ENCODE data around the gene IER3IP1. TPM values are rescaled to one million over a fixed set of nuclear protein-coding genes. Genes with fewer than 3 reads are reported as not detected.

The IER3IP1 gene
- total RNA-seq, 1 donor from 2014 or later: 14.8 TPM

- Mint-ChIP-seq H3K36me3 (ENCODE audit: unreplicated experiment) (no peaks in the 10 kb centered on the region), H3K4me1 (ENCODE audit: unreplicated experiment) (peaks cover 2% of the 10 kb centered on the region), H3K9me3 (ENCODE audit: unreplicated experiment) (no peaks in the 10 kb centered on the region), H3K27ac (ENCODE audit: unreplicated experiment) (no peak overlapping the region), H3K4me3 (ENCODE audit: unreplicated experiment) (no peak overlapping the region), H3K27me3 (ENCODE audit: unreplicated experiment) (peaks cover 11% of the 10 kb centered on the region)
- DNase-seq (ENCODE audit: extremely low spot score, unreplicated experiment): no peak
- no peak for TF ChIP-seq CTCF (IDR thresholded peaks at IDR 0.05)
Measured at GRCh38 chr18:47174545-47175116, 1.5 kb downstream of the IER3IP1 start.

GRCh38 chr18:47172476-47172875 lies 3.7 kb downstream of the IER3IP1 start:
- Mint-ChIP-seq H3K4me1 (ENCODE audit: unreplicated experiment) (peaks cover 2% of the 10 kb centered on the region), H3K9me3 (ENCODE audit: unreplicated experiment) (no peaks in the 10 kb centered on the region), H3K27me3 (ENCODE audit: unreplicated experiment) (no peaks in the 10 kb centered on the region), H3K36me3 (ENCODE audit: unreplicated experiment) (no peaks in the 10 kb centered on the region), H3K27ac (ENCODE audit: unreplicated experiment) (no peak overlapping the region), H3K4me3 (ENCODE audit: unreplicated experiment) (no peak overlapping the region)
- no peak for TF ChIP-seq CTCF (IDR thresholded peaks at IDR 0.05)
- DNase-seq (ENCODE audit: extremely low spot score, unreplicated experiment): no peak

- H3K36me3 Mint-ChIP-seq (ENCODE audit: unreplicated experiment): no peaks in the 10 kb centered on the region
- no peak for TF ChIP-seq CTCF (IDR thresholded peaks at IDR 0.05)
- no peak overlapping the region for H3K4me3 Mint-ChIP-seq (ENCODE audit: unreplicated experiment)
- no peaks in the 10 kb centered on the region for H3K27me3 Mint-ChIP-seq (ENCODE audit: unreplicated experiment)
- peak overlapping the region; percentile 48 for H3K27ac Mint-ChIP-seq (ENCODE audit: unreplicated experiment)
- H3K4me1 Mint-ChIP-seq (ENCODE audit: unreplicated experiment): peaks cover 6% of the 10 kb centered on the region
- no peak for DNase-seq (ENCODE audit: extremely low spot score, unreplicated experiment)
- no peaks in the 10 kb centered on the region for H3K9me3 Mint-ChIP-seq (ENCODE audit: unreplicated experiment)
Measured at GRCh38 chr18:47168913-47169312, 7.3 kb downstream of the IER3IP1 start.

GRCh38 chr18:47168509-47168908 lies 7.7 kb downstream of the IER3IP1 start:
- Mint-ChIP-seq H3K9me3 (ENCODE audit: unreplicated experiment) (no peaks in the 10 kb centered on the region), H3K36me3 (ENCODE audit: unreplicated experiment) (no peaks in the 10 kb centered on the region), H3K4me3 (ENCODE audit: unreplicated experiment) (no peak overlapping the region), H3K27ac (ENCODE audit: unreplicated experiment) (no peak overlapping the region), H3K4me1 (ENCODE audit: unreplicated experiment) (peaks cover 10% of the 10 kb centered on the region), H3K27me3 (ENCODE audit: unreplicated experiment) (no peaks in the 10 kb centered on the region)
- no peak for TF ChIP-seq CTCF (IDR thresholded peaks at IDR 0.05)
- no peak for DNase-seq (ENCODE audit: extremely low spot score, unreplicated experiment)

- Mint-ChIP-seq H3K27me3 (ENCODE audit: unreplicated experiment) (no peaks in the 10 kb centered on the region), H3K4me3 (ENCODE audit: unreplicated experiment) (no peak overlapping the region), H3K4me1 (ENCODE audit: unreplicated experiment) (peaks cover 14% of the 10 kb centered on the region), H3K27ac (ENCODE audit: unreplicated experiment) (no peak overlapping the region), H3K36me3 (ENCODE audit: unreplicated experiment) (no peaks in the 10 kb centered on the region), H3K9me3 (ENCODE audit: unreplicated experiment) (no peaks in the 10 kb centered on the region)
- DNase-seq (ENCODE audit: extremely low spot score, unreplicated experiment): no peak
- no peak for TF ChIP-seq CTCF (IDR thresholded peaks at IDR 0.05)
Measured at GRCh38 chr18:47166294-47166693, 9.9 kb downstream of the IER3IP1 start.
